GM23338 (cell line): ENCODE measurements around the gene ASPSCR1. TPM values are rescaled to one million over a fixed set of nuclear protein-coding genes. Genes with fewer than 3 reads are reported as not detected.

Source experiments
- ATAC-seq: fragments of 200-7000 bp; cut with Tn5 transposase; 3 replicates; pipeline ENCODE4 v1.9.1; 2020
- DNase-seq: peaks from one replicate; pipeline ENCODE4 v3.0.0-alpha.2; 2015; ENCODE audit warnings: low spot score
- H2AFZ ChIP-seq: fragments of 200-600 bp; sonication (generic); 2 replicates; pipeline ENCODE4 v1.8.0; 2016; ENCODE audit warnings: antibody characterized with exemption, mild to moderate bottlenecking, moderate library complexity
- H3F3A ChIP-seq: fragments of 200-600 bp; sonication (generic); replicated peaks from 2 replicates; pipeline ENCODE4 v1.8.0; 2017; ENCODE audit warnings: antibody characterized with exemption, mixed run types, low read depth
- H3K27ac ChIP-seq: fragments of 200-600 bp; sonication (generic); 2 replicates; pipeline ENCODE4 v1.6.1; 2016; ENCODE audit warnings: low read depth
- H3K27me3 ChIP-seq: fragments of 200-600 bp; sonication (generic); 2 replicates; pipeline ENCODE4 v1.8.0; 2016; ENCODE audit warnings: mild to moderate bottlenecking, mixed run types, moderate library complexity; ENCODE audit not compliant: insufficient read depth
- H3K36me3 ChIP-seq: fragments of 200-600 bp; sonication (generic); 2 replicates; pipeline ENCODE4 v1.8.0; 2016; ENCODE audit warnings: mild to moderate bottlenecking; ENCODE audit not compliant: insufficient read depth
- H3K4me1 ChIP-seq: fragments of 200-600 bp; sonication (generic); 2 replicates; pipeline ENCODE4 v1.8.0; 2016; ENCODE audit warnings: mild to moderate bottlenecking, moderate library complexity; ENCODE audit not compliant: insufficient read depth
- H3K4me2 ChIP-seq: fragments of 200-600 bp; sonication (generic); 2 replicates; pipeline ENCODE4 v1.7.1; 2017; ENCODE audit warnings: mixed run types
- H3K4me3 ChIP-seq: fragments of 200-600 bp; sonication (generic); 2 replicates; pipeline ENCODE4 v1.6.1; 2016; ENCODE audit warnings: mixed run types
- H3K79me2 ChIP-seq: fragments of 200-600 bp; sonication (generic); replicated peaks from 2 replicates; pipeline ENCODE4 v1.8.0; 2017; ENCODE audit warnings: mild to moderate bottlenecking; ENCODE audit not compliant: insufficient read depth
- H3K9me2 ChIP-seq: fragments of 200-600 bp; sonication (generic); 2 replicates; pipeline ENCODE4 v1.8.0; 2017; ENCODE audit not compliant: insufficient read depth
- H4K20me1 ChIP-seq: fragments of 200-600 bp; sonication (generic); replicated peaks from 2 replicates; pipeline ENCODE4 v1.8.0; 2017; ENCODE audit warnings: mild to moderate bottlenecking; ENCODE audit not compliant: insufficient read depth
- H3K27ac Mint-ChIP-seq: 2 replicates; pipeline ENCODE4 v1.8.0; 2020; ENCODE audit warnings: inconsistent platforms, mild to moderate bottlenecking, moderate library complexity, mixed read lengths
- H3K27me3 Mint-ChIP-seq: 3 replicates; pipeline ENCODE4 v1.8.0; 2022; ENCODE audit warnings: low read depth, mild to moderate bottlenecking, moderate library complexity, mixed read lengths, inconsistent platforms; ENCODE audit not compliant: insufficient read depth, poor library complexity
- H3K36me3 Mint-ChIP-seq: 3 replicates; pipeline ENCODE4 v1.8.0; 2021; ENCODE audit warnings: low read depth, mild to moderate bottlenecking, inconsistent platforms, moderate library complexity, mixed read lengths
- H3K4me1 Mint-ChIP-seq: 3 replicates; pipeline ENCODE4 v1.8.0; 2020; ENCODE audit warnings: mild to moderate bottlenecking, inconsistent platforms, mixed read lengths
- H3K4me3 Mint-ChIP-seq: 3 replicates; pipeline ENCODE4 v1.8.0; 2021; ENCODE audit warnings: moderate library complexity, mild to moderate bottlenecking, inconsistent platforms, mixed read lengths
- H3K9me3 Mint-ChIP-seq: 3 replicates; pipeline ENCODE4 v1.8.0; 2020; ENCODE audit warnings: moderate library complexity, mild to moderate bottlenecking, inconsistent platforms, mixed read lengths
- CTCF ChIP-seq, 2 experiments: fragments of 200-600 bp in 1 of 2; sonication (generic) in 1 of 2; conservative IDR thresholded peaks; 2 replicates each; pipeline versions ENCODE4 v1.5.1 to v1.6.1; 2016 to 2017; ENCODE audit warnings: antibody characterized with exemption in 2 of 2, low read depth in 2 of 2, mild to moderate bottlenecking in 2 of 2, moderate library complexity in 1 of 2
- EZH2 ChIP-seq: fragments of 200-600 bp; sonication (generic); IDR thresholded peaks from one replicate; pipeline ENCODE4 v1.8.0; 2017; ENCODE audit warnings: antibody characterized with exemption, mild to moderate bottlenecking, low read depth; ENCODE audit not compliant: unreplicated experiment
- NANOG ChIP-seq: IDR thresholded peaks from 2 replicates; pipeline ENCODE4 v1.6.1; 2016; ENCODE audit warnings: antibody characterized with exemption, borderline replicate concordance
- POLR2AphosphoS5 ChIP-seq: IDR thresholded peaks from 2 replicates; pipeline ENCODE4 v1.6.1; 2016; ENCODE audit warnings: antibody characterized with exemption, low read depth
- REST ChIP-seq: IDR thresholded peaks from one replicate; pipeline ENCODE4 v1.6.1; 2018; ENCODE audit warnings: antibody characterized with exemption; ENCODE audit not compliant: unreplicated experiment
- STAT1 ChIP-seq: IDR thresholded peaks from one replicate; pipeline ENCODE4 v1.6.1; 2016; ENCODE audit warnings: antibody characterized with exemption; ENCODE audit not compliant: unreplicated experiment
- ZNF114 ChIP-seq: fragments of 250-450 bp; sonication (Bioruptor Pico); IDR thresholded peaks from 2 replicates; pipeline ENCODE4 v1.5.0; 2020; ENCODE audit warnings: mild to moderate bottlenecking, moderate library complexity
- ZNF331 ChIP-seq: fragments of 250-450 bp; sonication (Bioruptor Pico); IDR thresholded peaks from 2 replicates; pipeline ENCODE4 v1.5.0; 2020; ENCODE audit warnings: low read depth, mild to moderate bottlenecking, moderate library complexity
- polyA plus RNA-seq: library from polyadenylated mRNA; unstranded; fragments of >200 nt; fragmentation: Nextera tagmentation; extraction: Ambion mirVana; gene quantifications from 2 replicates; pipeline ENCODE4 v1.2.1, GENCODE V29; 2016
- total RNA-seq: library from RNA; depleted of rRNA; stranded (reverse); fragments of >200 nt; shearing (Covaris generic); gene quantifications from 2 replicates; pipeline ENCODE4 v1.2.3, GENCODE V29; 2014

ASPSCR1 gene
- total and polyA plus RNA-seq, 2 experiments from 2014 or later, result 44.2 to 46.9 TPM

GRCh38 chr17:81940538-81941483 lies 36.6 kb upstream of the ASPSCR1 start:
- no peaks in the 10 kb centered on the region for H3K9me3 Mint-ChIP-seq
- H3K9me2 ChIP-seq, result no peaks in the 10 kb centered on the region
- H4K20me1 ChIP-seq, result no peaks in the 10 kb centered on the region
- peaks cover 10% of the 10 kb centered on the region; the same call in 1 of the 2 replicates for H3F3A ChIP-seq
- H3K27ac Mint-ChIP-seq, result no peak overlapping the region
- peaks cover 8% of the 10 kb centered on the region for H3K36me3 Mint-ChIP-seq
- peaks cover 15% of the 10 kb centered on the region for H3K4me1 ChIP-seq
- DNase-seq (no peak), ATAC-seq (no peak)
- no peak overlapping the region; the same call in 1 of the 2 replicates for H3K4me2 ChIP-seq
- no peak for TF ChIP-seq STAT1
- TF ChIP-seq ZNF331 (CRISPR knock-in tag), result no peak
- no peak for TF ChIP-seq REST
- no peak for TF ChIP-seq EZH2
- no peak for TF ChIP-seq ZNF114 (CRISPR knock-in tag)
- H3K79me2 ChIP-seq, result peaks cover 11% of the 10 kb centered on the region; the same call in 1 of the 2 replicates
- H3K4me3 ChIP-seq, result no peak overlapping the region
- peaks cover 21% of the 10 kb centered on the region for H3K4me1 Mint-ChIP-seq
- H3K27ac ChIP-seq, result no peak overlapping the region
- peaks cover 35% of the 10 kb centered on the region for H3K27me3 Mint-ChIP-seq
- H3K36me3 ChIP-seq, result no peaks in the 10 kb centered on the region
- no peak overlapping the region; the same call in 2 of the 3 replicates for H3K4me3 Mint-ChIP-seq
- peaks cover 4% of the 10 kb centered on the region; the same call in 1 of the 2 replicates for H3K27me3 ChIP-seq
- 0 out of 2 replicates have a peak overlapping the region, but pooled peaks have one; percentile 83 for H2AFZ ChIP-seq

GRCh38 chr17:81941484-81942166 lies 35.8 kb upstream of the ASPSCR1 start:
- Histone ChIP-seq H3K27me3 (peaks cover 4% of the 10 kb centered on the region; the same call in 1 of the 2 replicates), H3K4me1 (peaks cover 15% of the 10 kb centered on the region), H3K9me2 (no peaks in the 10 kb centered on the region), H3K79me2 (peaks cover 3% of the 10 kb centered on the region; the same call in 1 of the 2 replicates), H4K20me1 (no peaks in the 10 kb centered on the region), H3F3A (peaks cover 10% of the 10 kb centered on the region; the same call in 1 of the 2 replicates), H3K27ac (no peak overlapping the region), H2AFZ (peak overlapping the region; percentile 83), H3K4me2 (peak overlapping the region; percentile 74), H3K4me3 (peak overlapping the region; percentile 40), H3K36me3 (no peaks in the 10 kb centered on the region)
- ATAC-seq (peak; percentile 28), DNase-seq (peak; percentile 75)
- peaks cover 31% of the 10 kb centered on the region for H3K27me3 Mint-ChIP-seq
- peak overlapping the region; percentile 52 for H3K4me3 Mint-ChIP-seq
- TF ChIP-seq CTCF (conservative IDR thresholded peaks at IDR 0.05; ENCODE audit: low read depth in 2 of 2) (peak in 1 of 2 experiments; percentile 22; a peak in 1 of 4 replicates), POLR2AphosphoS5 (no peak), NANOG (no peak), ZNF114 (CRISPR knock-in tag) (no peak)
- H3K27ac Mint-ChIP-seq, result no peak overlapping the region
- H3K4me1 Mint-ChIP-seq, result peaks cover 15% of the 10 kb centered on the region
- peaks cover 2% of the 10 kb centered on the region; the same call in 1 of the 3 replicates for H3K36me3 Mint-ChIP-seq
- no peaks in the 10 kb centered on the region for H3K9me3 Mint-ChIP-seq
